Loucy (cell line): ENCODE measurements around the gene FAM83F.

Experiments used
- H2AFZ ChIP-seq: fragments of 200-600 bp; sonication (generic); 2 replicates; pipeline ENCODE4 v1.6.0; 2016; ENCODE audit warnings: antibody characterized with exemption, mild to moderate bottlenecking, low read length, moderate library complexity
- H3F3A ChIP-seq: fragments of 200-600 bp; 2 replicates; pipeline ENCODE4 v1.6.0; 2016; ENCODE audit warnings: antibody characterized with exemption, low read depth, mild to moderate bottlenecking
- H3K27me3 ChIP-seq: fragments of 200-600 bp; sonication (generic); 2 replicates; pipeline ENCODE4 v1.6.1; 2014; ENCODE audit warnings: low read length, mild to moderate bottlenecking; ENCODE audit not compliant: insufficient read depth, poor library complexity, severe bottlenecking
- H3K36me3 ChIP-seq: fragments of 200-600 bp; sonication (generic); 2 replicates; pipeline ENCODE4 v1.6.1; 2016; ENCODE audit warnings: low read length; ENCODE audit not compliant: insufficient read depth
- H3K4me1 ChIP-seq: fragments of 200-600 bp; sonication (generic); 2 replicates; pipeline ENCODE4 v1.5.1; 2014; ENCODE audit warnings: low read length, mild to moderate bottlenecking; ENCODE audit not compliant: insufficient read depth, poor library complexity, severe bottlenecking
- H3K4me2 ChIP-seq: fragments of 200-600 bp; sonication (generic); 2 replicates; pipeline ENCODE4 v1.6.0; 2014; ENCODE audit warnings: antibody characterized with exemption, low read length, low read depth, mild to moderate bottlenecking; ENCODE audit not compliant: poor library complexity, severe bottlenecking
- H3K4me3 ChIP-seq: fragments of 200-600 bp; sonication (generic); 2 replicates; pipeline ENCODE4 v1.5.1; 2014; ENCODE audit warnings: low read length, mild to moderate bottlenecking, mixed read lengths; ENCODE audit not compliant: poor library complexity, severe bottlenecking
- H3K79me2 ChIP-seq: fragments of 200-600 bp; sonication (generic); 2 replicates; pipeline ENCODE4 v1.6.1; 2014; ENCODE audit warnings: low read length; ENCODE audit not compliant: insufficient read depth
- H3K9ac ChIP-seq: fragments of 200-600 bp; sonication (generic); 2 replicates; pipeline ENCODE4 v1.6.0; 2014; ENCODE audit warnings: mild to moderate bottlenecking, low read depth, low read length, moderate library complexity; ENCODE audit not compliant: poor library complexity, severe bottlenecking
- H3K9me2 ChIP-seq: fragments of 200-600 bp; sonication (generic); replicated peaks from 2 replicates; pipeline ENCODE4 v1.6.1; 2016; ENCODE audit warnings: low read depth, low read length, mixed read lengths
- H3K9me3 ChIP-seq: fragments of 200-600 bp; sonication (generic); 2 replicates; pipeline ENCODE4 v1.6.1; 2014; ENCODE audit warnings: mild to moderate bottlenecking, antibody characterized with exemption, low read length, low read depth; ENCODE audit not compliant: insufficient read depth
- H4K20me1 ChIP-seq: fragments of 200-600 bp; sonication (generic); 2 replicates; pipeline ENCODE4 v1.6.0; 2014; ENCODE audit warnings: antibody characterized with exemption, low read length, mild to moderate bottlenecking; ENCODE audit not compliant: insufficient read depth, poor library complexity, severe bottlenecking
- CTCF ChIP-seq: fragments of 200-600 bp; sonication (generic); conservative IDR thresholded peaks from 2 replicates; pipeline ENCODE4 v1.5.1; 2014; ENCODE audit warnings: mild to moderate bottlenecking, antibody characterized with exemption, low read length
- EZH2phosphoT487 ChIP-seq: fragments of 200-600 bp; IDR thresholded peaks from 2 replicates; pipeline ENCODE4 v1.6.1; 2018; ENCODE audit warnings: antibody characterized with exemption, mild to moderate bottlenecking, moderate library complexity, borderline replicate concordance

FAM83F gene

GRCh38 chr22:39955675-39956074, 39.1 kb upstream of the FAM83F start:
- TF ChIP-seq CTCF (no peak), EZH2phosphoT487 (no peak)
- no peak overlapping the region for H3K4me2 ChIP-seq

GRCh38 chr22:39956932-39957664, 37.7 kb upstream of the FAM83F start:
- Histone ChIP-seq H3K79me2 (peaks cover 61% of the 10 kb centered on the region), H3K4me3 (peak overlapping the region; percentile 49), H3K36me3 (peaks cover 68% of the 10 kb centered on the region; the same call in 1 of the 2 replicates), H3K27me3 (no peaks in the 10 kb centered on the region), H4K20me1 (no peaks in the 10 kb centered on the region), H3F3A (peaks cover 29% of the 10 kb centered on the region), H3K9me3 (no peaks in the 10 kb centered on the region), H3K4me2 (peak overlapping the region; percentile 76), H2AFZ (no peak overlapping the region), H3K4me1 (peaks cover 95% of the 10 kb centered on the region), H3K9me2 (no peaks in the 10 kb centered on the region), H3K9ac (peak overlapping the region; percentile 72)
- TF ChIP-seq EZH2phosphoT487 (no peak), CTCF (no peak)

More at GRCh38 chr22:39955675-39956074, 39.1 kb upstream of the FAM83F start:
- H3K4me1 ChIP-seq: peaks cover 98% of the 10 kb centered on the region
- peak overlapping the region; percentile 31 for H3K9ac ChIP-seq
- peaks cover 62% of the 10 kb centered on the region for H3K79me2 ChIP-seq
- no peaks in the 10 kb centered on the region for H3K9me2 ChIP-seq
- H3K27me3 ChIP-seq: no peaks in the 10 kb centered on the region
- peaks cover 67% of the 10 kb centered on the region; the same call in 1 of the 2 replicates for H3K36me3 ChIP-seq
- H2AFZ ChIP-seq: no peak overlapping the region
- H3K4me3 ChIP-seq: no peak overlapping the region
- no peaks in the 10 kb centered on the region for H4K20me1 ChIP-seq
- peaks cover 33% of the 10 kb centered on the region for H3F3A ChIP-seq
- H3K9me3 ChIP-seq: no peaks in the 10 kb centered on the region

- Histone ChIP-seq H3F3A (peaks cover 22% of the 10 kb centered on the region), H2AFZ (no peak overlapping the region), H3K36me3 (peaks cover 58% of the 10 kb centered on the region; the same call in 1 of the 2 replicates), H3K27me3 (no peaks in the 10 kb centered on the region), H3K79me2 (peaks cover 58% of the 10 kb centered on the region), H3K9ac (peak overlapping the region; percentile 72), H3K9me2 (no peaks in the 10 kb centered on the region), H3K9me3 (no peaks in the 10 kb centered on the region), H3K4me2 (peak overlapping the region; percentile 76), H4K20me1 (no peaks in the 10 kb centered on the region), H3K4me3 (peak overlapping the region; percentile 49), H3K4me1 (peaks cover 95% of the 10 kb centered on the region)
- TF ChIP-seq EZH2phosphoT487 (no peak), CTCF (no peak)
Measured at GRCh38 chr22:39958009-39958711, 36.6 kb upstream of the FAM83F start.
